Left cardiac atrium (tissue), 4 donors: ENCODE measurements around the gene BCL2L13. TPM values are rescaled to one million over a fixed set of nuclear protein-coding genes. Genes with fewer than 3 reads are reported as not detected.

ENCODE experiments used
- ATAC-seq, 2 donors: fragments of 200-7000 bp; cut with Tn5 transposase; one replicate each; pipeline ENCODE4 v1.9.1; 2020; ENCODE audit warnings: mild to moderate bottlenecking in 2 of 2, moderate library complexity in 2 of 2
- DNase-seq: peaks from one replicate; pipeline ENCODE4 v3.0.0-alpha.2; 2020
- intact Hi-C, 2 donors: fragments of 100-400 bp; cut with DNase I; formaldehyde crosslinking; loops; one replicate each; pipeline versions ENCODE4 v1.14.1 to v1.15.1; 2022 to 2023
- total RNA-seq, 2 donors: library from RNA; stranded (reverse); fragmentation: NEBNext Ultra II Directional; extraction: Animal tissue kit (Norgen Biotek cat#: 25700); gene quantifications; one replicate each; pipeline ENCODE4 v1.2.1, GENCODE V29; 2021
- donor health status: DM: no; HTN: yes; CAD: no.
- donor health status: DM: no; HTN: yes; CAD: no; lungs with severe emphysema.
- donor health status: DM: yes; HTN: yes; CAD: no.
- donor health status: Dilated cardiomyopathy.

The BCL2L13 gene
- total RNA-seq, 2 donors from 2014 or later: 51.2 to 59.7 TPM

DNA sequence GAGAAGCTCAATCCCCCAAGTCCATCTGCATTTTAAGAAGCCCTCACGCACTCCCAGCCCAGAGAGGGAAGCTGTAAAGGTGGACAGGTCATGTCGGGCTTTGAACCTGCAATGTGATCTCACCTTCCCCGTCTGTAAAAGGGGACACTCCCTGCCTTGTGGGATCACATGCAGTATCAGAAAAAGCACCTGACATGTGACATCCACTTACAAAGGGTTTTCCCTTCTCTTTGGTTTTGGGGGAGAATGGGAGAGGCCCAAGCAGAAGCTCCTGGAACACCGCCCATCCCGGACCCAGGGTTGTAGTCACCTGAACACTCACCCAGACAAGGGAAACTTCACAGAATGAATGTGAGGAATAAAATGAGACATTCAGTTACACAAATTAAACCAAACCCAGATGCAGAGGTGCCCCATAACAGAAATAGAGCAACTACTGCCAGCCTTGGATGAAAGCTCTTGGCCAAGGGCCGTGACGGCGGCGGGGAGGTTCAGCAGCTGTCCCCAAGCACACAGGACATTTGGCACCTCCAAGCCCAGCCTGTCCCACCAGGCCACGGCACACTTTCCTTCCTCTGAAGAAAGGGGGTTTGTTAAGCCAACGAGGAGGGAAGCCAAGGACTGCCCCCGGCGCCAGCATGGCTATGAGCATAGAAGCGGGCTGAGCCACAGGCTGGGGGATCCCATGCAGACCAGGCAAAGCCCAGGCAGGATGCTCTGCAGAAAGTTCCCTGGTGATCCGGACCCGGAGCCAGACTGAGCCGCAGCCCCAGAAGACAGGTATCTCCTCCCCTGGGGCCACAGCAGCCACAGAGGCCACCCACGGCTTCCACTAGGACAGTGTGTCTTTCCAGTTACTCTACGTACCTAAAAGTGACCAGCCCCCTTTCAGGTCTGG is 131.9 kb downstream of the BCL2L13 start:
- intact Hi-C loops: no loop called here
- ATAC-seq (no peak), DNase-seq (no peak)

DNA sequence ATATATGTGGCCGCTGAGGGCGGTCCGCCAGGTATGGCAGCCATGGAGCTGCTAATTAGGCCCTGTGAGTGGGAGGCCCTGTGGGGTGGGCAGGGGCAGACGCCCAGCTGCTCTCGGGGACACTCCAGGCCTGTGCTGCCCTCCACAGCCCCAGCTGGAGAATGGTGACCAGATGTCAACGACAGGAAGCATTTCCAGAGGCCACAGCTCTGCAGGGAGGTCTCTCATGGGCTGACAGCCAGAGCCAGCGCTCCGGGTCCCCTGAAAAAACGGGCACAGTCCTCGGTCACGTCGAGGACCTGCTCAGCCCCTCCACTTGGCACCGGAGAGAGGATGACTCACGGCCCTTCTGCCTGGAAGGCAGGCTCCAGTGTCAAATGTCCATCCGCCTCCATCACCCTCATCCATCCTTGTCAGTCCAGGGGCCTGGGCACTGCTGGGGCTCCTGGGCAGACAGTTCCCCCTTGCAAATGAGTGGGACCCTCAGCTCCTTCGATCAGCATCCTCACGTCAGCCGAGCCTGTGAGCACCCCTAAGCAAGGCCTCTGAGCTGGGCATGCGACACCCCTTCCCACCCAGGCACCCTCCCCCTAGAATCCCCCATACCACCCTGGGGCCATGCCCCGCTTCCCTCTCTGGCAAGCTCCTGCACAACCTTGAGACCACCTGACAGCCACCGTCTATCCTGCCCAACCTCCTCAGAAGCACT is 133.8 kb downstream of the BCL2L13 start:
- intact Hi-C loops: no loop called here
- DNase-seq: no peak
- ATAC-seq: no peak

DNA sequence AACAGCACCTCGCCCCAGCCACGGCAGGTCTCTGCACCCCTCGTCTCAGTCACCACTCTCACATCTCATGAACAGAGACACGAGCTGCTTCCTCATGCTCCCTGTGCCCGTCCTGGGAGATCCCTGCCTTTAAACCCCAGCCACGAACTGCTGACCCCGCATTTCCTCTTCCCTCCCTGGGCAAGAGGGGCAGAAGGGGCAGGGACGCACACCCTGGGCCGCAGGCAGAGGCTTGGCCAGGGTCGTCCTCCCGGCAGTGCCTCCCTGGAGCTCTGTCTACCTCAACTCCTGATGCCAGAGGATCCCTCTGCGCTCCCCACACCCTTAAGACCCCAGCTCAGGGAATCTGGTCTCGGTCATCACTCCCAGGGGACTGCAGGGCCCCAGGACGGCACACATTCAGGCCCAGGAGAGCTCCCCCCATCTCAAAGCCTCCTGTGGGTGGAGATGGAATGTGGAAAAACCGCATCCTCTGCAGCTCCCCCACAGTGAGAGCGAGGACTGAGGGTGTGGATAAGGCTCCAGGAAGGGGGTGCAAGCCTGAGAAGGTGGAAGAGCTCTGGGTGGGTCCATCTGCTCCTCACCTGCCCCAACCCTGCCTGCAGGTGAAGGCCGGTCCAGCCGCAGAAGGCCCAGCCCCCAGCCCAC is 134.5 kb downstream of the BCL2L13 start:
- DNase-seq (no peak), ATAC-seq (peak in 1 of 2 donors; percentile 8)
- intact Hi-C loops: no loop called here

DNA sequence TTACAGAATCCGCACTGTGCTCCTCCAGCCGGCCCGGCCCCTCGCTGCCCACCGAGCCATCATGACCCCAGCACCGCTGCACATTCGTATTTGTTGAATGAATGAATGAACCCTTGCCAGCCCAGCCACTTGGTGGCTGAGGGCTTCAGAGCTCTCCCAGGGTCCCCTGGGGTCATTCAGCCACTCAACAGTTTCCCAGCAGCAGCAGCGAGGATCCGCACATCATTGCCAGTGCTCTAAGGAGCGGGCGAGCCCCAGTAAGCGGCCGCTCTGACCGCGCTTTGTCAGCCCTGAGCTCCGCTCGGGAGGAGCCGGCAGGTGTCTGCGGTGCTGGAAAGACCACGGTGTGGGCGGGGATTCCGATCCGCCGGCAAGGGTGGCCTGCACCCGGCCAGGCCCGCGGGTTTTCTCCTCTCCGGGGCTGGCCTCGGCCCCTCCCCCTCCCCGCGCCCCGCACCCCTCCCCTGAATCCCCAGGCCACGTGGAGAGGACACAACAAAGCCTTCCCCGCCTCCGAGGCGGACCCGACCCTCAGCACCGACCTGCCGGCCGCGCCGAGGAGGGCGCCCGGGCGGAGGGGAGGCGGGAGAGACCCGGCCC is 135.1 kb downstream of the BCL2L13 start:
- peak; percentile 38 to 62 for ATAC-seq
- DNase-seq: peak; percentile 50
- intact Hi-C loops: no loop called here

DNA sequence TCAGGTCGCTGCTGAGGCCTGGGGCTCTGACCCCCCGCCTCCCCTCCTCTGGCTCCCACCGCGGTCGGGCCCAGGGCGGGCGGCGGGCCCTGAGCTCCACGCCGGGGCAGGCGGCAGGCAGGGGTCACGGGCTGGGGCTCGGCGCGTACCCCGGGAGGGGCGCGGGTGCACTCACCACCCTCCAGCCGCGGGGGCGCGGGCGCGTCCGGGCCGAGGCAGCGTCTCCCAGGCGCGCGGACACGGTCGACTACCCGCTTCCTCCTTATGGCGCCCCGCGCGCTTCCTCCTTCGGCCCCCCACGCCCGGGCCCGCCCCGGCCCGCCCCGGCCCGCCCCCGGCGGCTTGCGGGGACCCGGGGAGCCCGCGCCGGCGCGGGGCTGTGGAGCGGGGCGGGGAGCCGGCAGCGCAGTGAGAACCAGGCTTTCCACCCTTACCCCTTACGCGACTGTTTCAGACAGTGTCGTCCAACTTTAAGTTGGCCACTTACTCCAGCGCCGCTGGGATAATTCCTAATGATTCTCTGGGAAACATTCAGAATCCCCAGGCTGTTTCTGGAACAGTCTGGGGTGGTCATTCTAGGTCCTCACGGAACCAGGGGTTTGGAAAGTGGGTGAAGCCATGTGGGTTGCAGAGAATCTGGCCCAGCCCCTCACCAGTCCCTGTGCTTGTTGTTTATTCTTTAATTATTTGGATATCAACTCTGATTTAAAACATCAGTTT is 135.8 kb downstream of the BCL2L13 start, which contains the start of gene BID:
Gene BID, minus strand, starts transcription at position 264 of the 720 bp plus-strand sequence. CDS start 24,353 bp downstream, outside the sequence.
- ATAC-seq (peak; percentile 50 to 67), DNase-seq (peak; percentile 71)
- intact Hi-C loops: no loop called here

DNA sequence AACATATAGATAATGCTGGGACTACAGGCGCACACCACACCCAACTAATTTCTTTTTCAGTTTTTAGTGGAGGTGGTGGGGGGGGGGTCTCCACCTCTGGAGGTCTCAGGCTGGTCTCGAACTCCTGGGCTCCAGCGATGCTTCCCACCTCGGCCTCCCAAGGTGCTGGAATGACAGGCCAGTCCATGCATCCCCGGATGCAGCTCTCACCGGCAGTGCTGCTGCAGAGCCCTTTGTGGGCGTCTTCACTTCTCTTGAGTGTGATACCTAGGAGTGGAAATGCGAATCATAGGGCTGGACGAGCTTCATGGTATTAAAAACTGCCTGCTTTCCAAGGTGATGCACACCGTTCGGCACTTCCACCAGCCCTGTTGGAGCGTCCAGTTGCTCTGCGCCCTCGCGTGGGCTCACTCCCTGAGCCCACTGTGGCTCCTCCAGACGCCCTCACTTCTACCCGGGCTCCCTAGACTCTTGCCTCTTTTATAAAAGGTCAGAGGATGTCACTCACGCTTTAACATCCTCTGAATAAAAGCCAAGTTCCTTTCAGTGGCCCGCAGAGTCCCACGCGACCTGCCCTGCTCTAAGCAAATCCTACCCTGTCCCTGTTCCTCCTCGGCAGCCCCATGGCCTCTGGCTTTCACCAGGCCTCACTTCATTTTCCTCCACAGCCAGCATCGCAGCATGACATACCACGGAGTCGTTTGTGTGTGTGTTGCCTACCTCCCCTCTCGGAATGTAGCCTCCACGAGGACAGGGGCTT is 136.5 kb downstream of the BCL2L13 start:
- DNase-seq (no peak), ATAC-seq (no peak)
- intact Hi-C loops: no loop called here

DNA sequence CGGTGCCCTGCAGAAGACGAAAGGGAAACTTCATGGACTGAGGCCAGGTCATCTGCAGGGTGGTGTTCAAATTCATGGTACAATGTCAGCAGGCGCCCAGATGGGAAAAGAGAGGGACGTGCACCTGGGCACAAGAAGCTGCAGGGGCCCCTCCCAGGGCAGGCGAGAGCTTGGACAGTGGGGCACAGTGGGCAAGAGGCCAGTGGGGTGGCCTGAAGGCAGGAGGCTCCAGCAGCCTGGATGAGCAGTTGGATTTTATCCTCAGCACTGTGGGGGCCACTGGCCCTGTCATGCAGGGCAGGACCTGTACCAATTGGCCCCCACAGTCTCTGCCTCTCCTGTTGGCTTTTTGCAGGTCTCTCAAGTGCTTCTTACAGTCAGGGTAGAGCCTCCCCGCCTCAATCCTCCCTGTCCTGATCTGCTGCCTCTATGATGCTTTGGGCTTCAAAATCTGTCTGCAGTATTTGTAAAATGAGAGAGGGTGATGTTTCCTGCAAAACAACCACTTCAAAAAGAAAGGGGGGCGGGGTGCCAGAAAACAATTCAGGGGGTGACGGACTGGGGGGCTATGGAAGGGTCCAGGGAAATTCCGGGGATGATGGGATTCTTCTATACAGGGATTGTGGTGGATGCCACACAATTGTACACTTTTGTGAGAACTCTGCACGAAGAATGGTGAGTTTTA is 137.4 kb downstream of the BCL2L13 start:
- intact Hi-C loops: no loop called here
- ATAC-seq (no peak), DNase-seq (no peak)

DNA sequence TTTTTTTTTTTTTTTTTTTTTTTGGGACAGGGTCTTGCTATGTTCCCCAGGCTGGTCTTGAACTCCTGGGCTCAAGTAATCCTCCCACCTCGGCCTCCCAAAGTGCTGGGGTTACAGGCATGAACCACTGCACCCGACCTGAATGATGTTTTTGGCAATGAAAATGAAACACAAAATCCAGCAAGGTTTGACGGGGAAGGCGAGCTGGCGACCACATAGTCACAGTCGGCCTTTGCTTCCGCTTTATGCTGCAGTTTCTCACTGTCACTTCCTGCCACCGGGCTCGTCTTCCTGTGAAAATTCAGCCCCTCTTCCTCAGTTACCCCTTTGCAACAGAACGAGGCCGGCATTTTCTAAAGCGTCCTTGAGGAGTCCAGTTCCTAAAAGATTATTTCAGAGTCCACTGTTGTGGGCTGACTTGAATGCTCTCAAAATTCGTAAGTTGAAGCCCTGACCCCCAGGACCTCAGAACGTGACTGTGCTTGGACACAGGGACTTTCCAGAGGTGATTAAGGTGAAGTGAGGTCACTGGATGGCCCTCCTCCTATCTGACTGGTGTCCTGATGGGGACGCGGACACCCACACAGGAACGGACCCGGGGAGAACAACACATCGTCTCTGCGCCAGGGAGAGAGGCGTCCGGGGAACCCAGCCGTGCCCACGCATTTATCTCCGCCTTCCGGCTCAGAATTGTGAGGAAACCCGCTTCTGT is 138.6 kb downstream of the BCL2L13 start:
- DNase-seq: no peak
- intact Hi-C loops: no loop called here
- no peak for ATAC-seq

DNA sequence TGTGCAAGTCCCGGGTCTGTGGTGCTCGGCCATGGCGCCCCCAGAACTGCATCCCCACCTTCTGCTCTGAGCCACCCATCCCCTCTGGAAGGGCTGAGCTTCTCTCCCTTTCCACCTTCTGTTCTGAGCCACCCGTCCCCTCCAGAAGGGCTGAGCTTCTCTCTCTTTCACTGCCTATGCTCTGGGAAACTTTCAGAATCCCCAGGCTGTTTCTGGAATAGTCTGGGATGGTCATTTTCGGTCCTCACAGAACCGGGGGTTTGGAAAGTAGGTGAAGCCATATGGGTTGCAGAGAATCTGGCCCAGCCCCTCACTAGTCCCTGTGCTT is 139.1 kb downstream of the BCL2L13 start:
- DNase-seq (no peak), ATAC-seq (no peak)
- intact Hi-C loops: no loop called here

DNA sequence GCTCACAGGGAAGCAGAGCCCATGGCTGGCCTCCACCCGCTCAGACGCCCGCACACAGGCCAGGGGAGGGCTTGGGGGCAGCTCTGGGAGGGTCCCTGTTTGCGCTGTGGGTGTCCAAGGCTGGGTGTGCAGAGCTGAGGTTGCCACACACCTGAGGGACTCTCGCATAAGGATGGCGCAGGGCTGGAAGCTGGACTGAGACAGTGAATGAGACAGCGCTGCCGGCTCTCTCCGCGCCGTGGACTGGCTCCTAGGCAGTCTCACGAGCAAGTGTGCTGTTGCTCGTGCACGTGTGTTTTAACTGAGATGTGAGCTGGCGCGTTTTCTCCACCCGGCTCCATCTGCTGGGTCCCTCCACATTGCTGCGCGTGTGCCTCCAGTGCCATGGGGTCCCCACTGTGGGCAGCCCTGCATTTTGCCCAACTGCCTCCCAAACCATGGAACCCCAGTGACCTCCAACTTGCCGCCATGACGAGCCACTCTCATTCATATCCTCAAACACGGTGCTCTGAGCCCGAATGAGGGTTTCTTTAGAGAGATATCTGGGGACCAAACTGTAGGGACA is 139.9 kb downstream of the BCL2L13 start:
- no peak for DNase-seq
- intact Hi-C loops: no loop called here

DNA sequence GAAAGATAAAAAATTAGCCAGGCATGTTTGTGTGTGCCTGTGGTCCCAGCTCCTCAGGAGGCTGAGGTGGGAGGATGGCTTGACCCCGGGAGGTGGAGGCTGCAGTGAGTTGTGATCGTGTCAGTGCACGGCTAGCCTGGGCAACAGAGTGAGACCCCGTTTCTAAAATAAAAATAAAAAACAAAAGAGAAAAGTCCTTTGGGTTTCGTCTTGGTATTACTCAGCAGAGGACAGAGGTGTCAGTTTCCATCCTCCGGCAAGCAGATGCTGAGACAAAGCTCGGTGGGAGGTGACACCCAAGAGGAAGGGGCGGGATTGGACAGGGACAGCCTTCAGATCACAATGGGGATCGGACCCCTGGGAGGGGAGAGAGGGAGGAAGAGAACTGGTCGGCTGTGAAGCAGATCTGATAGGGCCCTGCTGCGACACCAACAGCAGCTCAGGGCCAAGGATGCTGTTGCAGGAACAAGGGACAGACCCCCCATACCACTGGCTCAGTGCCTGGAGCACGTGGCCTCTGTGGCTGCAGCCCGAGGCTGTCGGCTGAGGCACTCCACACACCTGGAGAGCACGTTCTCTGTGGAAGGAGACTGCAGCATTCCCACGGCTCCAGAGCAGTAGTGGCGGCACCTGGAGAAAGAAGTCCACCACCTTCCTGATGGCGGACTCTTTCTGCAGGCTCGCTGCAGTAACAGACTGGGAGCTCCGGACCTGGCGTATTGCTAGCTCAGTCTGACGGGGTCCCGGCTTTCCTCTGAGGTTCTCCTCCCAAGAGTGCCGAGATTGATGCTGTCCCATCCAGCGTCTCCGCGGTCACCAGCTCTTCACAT is 140.9 kb downstream of the BCL2L13 start:
- intact Hi-C loops: no loop called here
- no peak for ATAC-seq
- no peak for DNase-seq

More for the DNA sequence above, 139.9 kb downstream of the BCL2L13 start:
- no peak for ATAC-seq

DNA sequence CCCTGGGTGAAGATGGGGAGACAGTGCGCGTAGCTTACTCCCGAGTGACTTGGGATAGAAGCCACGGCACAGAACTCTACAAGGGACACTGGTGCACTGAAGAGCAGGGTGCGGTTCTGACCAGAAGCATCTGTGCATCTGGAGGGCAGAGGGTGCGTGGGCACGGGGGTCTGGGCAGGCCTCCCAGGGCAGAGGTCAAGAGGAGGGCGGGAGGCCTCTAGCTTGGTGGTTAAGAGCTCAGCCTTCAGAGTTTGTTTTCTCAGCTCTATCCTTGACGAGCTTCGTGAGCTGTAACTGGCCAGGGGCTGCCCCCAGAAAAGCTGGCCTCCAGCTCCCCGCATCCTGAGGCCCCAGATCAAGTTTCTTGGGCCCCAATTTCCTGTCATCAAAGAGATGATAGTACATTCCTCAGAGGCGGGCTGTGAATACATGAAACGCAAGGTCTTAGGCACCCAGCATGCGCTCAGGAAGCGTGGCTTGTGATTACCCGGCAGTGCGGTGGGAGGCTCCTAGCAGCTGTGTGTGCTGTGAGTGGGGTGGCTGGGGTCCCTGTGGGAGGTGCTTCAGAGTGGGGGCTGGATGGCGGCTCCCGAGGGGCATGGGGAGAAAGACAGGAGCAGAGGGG is 141.7 kb downstream of the BCL2L13 start:
- no peak for ATAC-seq
- intact Hi-C loops: no loop called here
- no peak for DNase-seq
